ENCODE results near the gene DPYSL5.
"Not testable (repeated sequence)": the region's sequence is repeated elsewhere in the genome, so short reads cannot be mapped to it uniquely, and the experiment has no call there.

Gene DPYSL5

DNA sequence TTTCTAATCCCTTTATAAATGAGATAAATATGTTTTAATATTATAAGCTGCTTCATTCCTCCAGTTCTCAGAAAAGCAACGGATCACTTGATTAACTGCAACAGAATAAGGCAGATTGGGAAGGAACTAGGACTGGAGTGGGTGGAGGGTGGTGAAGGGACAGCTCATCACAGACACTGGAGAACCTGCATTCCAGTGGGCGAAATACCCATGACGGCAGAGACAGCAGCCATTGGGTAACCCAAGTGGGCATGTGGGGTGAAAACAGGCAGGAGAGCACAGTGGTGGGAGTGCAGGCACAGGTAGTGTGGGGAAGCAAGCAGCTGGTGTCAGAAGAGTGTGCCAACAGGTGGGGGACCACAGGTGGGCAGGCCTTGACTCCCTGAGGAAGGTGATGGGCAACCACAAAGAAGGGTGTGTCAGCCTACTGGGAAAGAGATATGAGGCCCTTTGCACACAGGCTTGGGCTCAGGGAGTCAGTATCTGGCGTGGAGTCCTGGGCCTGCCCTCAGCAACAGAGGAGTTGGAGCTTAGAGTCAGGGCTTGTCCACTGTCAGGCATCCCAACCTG is 27.2 kb downstream of the DPYSL5 start:
- DNase-seq (ENCODE audit: low read depth in 3 of 3) = no peak

DNA sequence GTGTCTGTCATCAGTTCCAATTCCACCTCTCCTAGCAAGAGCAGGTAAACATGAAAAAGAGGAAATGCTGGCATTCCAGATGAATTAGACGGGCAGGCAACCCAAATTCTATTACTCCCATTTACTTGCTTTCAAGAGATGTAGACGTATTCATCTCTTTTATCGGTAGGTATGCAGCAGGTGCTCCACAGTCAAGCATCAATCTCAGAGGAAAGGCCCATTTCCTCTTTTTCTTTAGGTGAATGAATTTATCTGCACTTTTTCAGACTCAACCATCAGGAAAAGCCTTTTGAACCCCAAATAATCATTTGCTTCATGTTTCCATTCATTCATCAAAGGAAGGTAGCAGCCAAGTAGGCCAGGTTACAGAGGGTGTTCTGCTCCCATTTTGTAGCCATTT is 27.9 kb downstream of the DPYSL5 start:
- DNase-seq (ENCODE audit: low read depth in 3 of 3) = no peak

DNA sequence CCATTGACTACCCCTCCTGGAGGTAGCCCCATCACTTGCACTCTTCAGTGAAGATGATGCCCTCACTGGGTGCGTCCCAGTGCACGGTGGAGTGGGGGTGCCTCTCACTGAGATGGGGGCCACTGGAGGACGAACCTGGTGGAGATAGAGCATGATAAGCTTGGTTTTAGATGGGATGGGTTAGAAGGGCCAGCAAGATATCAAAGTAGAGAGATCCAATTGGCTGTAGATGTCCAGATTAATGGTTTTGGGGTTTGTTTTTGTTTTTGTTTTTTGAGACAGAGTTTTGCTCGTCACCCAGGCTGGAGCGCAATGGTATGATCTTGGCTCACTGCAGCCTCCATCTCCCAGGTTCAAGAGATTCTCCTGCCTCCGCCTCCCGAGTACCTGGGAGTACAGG is 28.3 kb downstream of the DPYSL5 start:
- no peak for DNase-seq (ENCODE audit: low read depth in 3 of 3)

DNA sequence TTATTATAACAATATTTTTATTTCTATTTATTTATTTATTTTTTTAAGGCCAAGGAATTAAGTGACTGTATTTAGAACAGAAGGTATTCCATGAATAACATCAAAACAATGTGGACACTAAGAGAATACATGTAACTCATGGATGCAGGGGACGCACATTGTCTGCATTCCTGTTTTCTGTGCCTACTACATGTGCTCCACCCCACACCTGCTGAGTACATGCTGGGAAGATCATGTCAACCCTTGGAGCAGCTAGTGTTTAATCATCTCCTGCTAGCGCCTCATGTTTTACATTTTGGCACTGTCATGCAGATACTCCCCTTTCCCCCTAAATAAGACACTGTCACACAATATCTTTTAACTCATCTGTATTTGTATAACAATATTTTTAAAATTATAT is 29.3 kb downstream of the DPYSL5 start:
- no peak for DNase-seq (ENCODE audit: low read depth in 3 of 3)

DNA sequence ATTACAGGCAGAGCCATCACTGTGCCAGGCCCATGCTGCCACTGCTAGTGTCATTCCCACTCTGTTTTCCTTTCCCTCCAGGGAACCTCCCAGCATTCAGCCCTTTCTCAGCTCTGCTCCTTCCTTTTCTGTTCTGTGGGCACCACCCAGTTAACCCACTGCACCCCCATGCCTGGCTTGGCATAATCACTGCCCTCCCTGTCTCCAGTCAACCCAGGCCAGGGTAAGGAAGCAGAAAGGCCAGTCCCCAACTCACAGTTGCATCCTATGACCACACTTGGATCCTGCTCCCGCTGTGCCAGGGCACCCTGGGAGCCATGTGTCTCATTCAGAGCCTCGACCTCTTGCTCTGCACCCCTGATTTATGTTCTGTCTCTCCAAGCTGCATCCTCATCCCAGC is 32.2 kb downstream of the DPYSL5 start:
- no peak for DNase-seq (ENCODE audit: low read depth in 3 of 3)

DNA sequence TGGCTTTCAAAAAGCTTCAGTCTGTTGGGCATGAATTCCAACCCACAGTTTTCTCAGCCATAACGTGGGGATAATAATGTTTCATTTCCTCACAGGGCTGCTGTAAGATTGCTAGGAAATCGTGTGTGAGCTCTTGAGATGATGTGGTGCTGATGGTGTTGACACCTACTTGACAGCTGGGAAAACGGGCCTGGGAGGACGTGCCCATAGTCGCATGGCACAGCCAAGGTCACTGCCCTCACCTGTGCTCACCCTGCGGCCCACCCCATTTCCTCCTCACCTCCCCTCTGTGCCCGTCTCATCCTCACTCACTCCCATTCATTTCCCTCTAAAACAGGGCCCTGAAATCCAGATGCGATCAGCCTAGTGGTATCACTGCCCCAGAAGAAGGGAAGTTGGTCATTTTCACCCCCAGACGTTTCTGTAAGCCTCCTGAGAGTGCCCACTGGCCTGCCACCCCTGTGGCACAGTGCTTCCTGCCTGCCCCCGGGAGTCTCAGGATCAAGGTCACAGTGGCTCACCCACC is 33.0 kb downstream of the DPYSL5 start:
- DNase-seq (ENCODE audit: low read depth in 3 of 3) = no peak

DNA sequence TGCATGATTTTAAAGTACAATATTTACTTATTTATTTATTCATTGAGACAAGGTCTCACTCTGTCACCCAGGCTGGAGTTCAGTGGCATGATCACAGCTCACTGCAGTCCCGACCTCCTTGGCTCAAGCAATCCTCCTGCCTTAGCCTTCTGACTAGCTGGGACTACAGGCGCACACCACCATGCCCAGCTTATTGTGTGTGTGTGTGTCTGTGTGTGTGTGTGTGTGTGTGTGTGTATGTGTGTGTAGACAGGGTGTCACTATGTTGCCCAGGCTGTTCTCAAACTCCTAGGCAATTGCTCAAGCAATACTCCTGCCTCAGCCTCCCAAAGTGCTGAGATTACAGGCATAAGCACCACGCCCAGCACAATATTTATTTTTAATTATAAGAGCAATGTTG is 34.3 kb downstream of the DPYSL5 start:
- DNase-seq (ENCODE audit: low read depth in 3 of 3) = not testable (repeated sequence)

DNA sequence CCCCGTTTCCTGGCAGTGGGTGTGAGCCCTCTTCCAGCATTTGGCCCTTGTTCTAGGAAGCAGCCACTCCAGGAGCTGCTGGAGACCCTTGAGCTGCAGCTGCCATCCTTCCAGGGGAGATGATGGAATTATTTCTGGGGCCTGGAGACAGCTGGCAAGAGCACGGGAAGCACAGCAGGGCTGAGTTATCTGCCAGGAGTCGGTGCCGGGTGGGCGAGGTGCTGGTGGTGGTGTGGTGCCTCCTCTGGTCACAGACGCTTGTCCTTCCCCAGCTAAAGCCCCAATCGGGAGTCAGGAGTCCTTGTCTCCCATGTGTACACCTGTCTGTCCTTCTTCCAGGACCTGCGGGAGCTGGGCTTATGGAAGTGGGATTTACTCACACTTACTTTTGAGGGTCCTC is 36.0 kb downstream of the DPYSL5 start:
- no peak for DNase-seq (ENCODE audit: low read depth in 3 of 3)

DNA sequence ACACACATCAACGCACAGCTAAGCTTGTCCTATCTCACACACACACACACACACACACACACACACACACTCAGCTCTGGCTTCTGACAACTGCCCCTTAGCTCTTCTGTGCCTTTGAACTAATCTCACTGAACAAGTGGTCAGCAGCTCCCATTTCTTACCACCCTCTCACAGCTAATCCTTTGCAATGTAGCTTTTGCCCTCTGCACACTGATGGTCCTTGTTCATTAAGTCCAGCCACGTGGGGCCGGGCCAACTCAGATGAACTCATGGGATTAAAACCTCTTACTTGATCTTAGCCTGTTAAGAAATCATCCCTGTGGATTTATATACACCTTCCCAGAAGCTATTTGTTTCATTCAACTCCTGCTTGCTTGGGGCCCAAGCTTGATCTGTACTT is 36.6 kb downstream of the DPYSL5 start:
- no peak for DNase-seq (ENCODE audit: low read depth in 3 of 3)

DNA sequence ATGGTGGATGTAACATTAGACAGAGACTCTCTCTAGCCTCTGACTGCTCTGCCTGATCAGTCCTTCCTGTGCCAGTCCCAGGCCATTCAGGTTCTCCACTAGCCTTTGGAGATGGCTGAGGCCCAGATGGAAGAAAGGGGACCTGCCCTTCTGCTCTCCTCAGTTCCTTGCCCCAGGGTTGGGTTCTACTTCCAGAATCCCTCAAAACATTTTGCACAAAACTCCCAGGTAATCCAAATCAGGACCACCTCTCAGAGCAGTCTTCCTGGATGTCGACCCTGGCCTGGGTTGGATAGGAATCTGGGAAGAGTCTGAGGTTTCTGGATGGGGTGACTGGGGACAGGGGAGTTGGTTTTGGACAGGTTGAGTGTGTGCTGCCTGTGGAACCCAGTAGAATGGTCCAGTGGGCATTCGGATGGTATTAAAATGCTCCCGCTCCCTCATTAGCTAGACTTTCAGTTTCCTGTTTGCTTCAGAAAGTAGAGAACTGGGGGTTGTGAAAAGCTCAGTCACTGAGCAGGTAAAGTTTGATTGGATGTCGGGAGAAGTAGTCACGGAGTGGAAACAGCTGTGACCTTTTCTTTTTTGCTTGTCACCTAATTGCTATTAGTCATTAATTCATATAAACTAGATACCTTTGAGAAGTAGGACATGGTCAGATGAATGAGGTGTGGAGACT is 37.9 kb downstream of the DPYSL5 start:
- no peak for DNase-seq (ENCODE audit: low read depth in 3 of 3)

DNA sequence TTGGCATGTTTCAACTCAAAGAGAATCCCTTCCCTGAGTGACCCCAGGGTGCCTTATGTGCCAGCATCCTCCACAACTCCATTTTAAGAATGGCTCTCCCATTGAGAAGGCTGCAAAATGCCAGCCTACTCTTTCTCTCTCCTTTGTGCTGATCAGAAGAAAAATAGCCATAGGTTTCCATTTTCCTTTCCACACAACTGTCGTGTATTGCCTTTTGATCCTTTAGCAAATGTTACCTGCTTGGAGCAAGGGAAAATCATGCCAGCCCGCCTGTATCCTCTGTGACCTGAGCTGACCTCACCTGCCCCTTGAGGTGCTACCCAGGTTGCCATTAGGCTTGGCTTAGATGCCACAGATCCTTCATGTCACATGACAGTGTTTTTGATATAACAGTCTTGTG is 38.8 kb downstream of the DPYSL5 start:
- DNase-seq (ENCODE audit: low read depth in 3 of 3) = no peak

DNA sequence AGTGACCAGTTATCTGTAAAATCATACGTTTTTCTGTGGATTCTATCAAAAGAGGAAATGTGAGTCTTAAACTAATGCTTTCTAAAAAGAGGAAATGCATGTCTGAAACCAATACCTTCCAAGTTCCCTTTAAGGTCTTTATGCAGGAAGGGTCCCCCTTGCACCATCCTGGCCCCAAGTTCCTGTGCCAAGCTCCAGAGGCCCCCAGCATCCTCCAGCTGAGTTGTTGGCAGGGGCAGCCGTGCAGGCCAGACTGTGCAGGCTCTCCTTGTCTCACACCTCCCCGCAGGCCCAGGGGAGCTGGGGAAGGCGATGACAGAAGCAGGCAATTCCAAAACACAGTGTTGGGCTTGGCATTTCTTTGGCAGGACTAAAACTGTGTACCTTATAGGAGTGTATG is 39.2 kb downstream of the DPYSL5 start:
- no peak for DNase-seq (ENCODE audit: low read depth in 3 of 3)

DNA sequence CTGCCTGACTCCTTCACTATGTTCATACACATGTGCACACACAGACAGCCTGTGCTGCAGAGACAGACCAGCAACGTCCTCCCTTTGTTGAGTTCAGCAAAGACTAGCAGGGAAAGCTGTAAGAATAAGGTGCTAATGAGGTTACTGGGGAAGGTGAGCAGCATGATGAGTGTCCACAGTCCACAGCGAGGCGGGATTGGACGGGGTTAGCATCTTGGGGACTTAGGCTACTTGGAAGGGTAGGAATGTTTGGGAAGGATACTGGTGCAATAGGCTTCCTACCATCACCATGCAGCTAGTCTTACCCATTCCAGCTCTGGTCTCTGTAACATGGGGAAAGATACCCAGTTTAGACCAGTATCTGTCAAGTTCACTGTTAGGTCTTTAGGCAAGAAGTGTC is 41.9 kb downstream of the DPYSL5 start:
- no peak for DNase-seq (ENCODE audit: low read depth in 3 of 3)

DNA sequence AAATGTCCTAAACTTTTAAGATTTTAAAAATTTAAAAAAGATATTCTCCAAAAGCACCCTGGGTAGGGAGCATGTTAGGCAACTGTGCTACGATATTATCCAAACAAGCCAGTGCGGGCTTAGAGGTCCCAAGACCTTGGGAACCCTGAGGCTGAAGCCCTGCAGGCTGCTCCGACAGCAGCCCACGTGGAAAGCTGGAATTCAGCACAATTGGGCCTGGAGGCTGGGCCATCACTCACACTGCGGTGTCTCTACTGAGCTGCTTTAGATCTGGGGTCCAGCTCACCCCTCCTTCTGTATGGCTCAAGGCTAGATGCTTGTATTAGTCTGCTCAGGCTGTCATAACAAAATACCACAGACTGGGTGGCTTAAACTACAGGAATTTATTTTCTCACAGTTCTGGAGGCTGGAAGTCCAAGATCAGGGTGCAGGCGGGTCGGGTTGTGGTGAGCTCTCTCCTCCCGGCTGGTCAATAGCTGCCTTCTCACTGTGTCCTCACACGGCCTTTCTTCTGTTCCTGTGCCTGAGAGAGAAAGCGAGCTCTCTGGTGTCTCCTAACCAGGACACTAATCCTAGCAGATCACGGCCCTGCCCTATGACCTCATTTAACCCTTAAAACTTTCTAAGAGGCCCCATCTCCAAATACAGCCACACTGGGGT is 42.5 kb downstream of the DPYSL5 start:
- DNase-seq (ENCODE audit: low read depth in 3 of 3) = no peak

DNA sequence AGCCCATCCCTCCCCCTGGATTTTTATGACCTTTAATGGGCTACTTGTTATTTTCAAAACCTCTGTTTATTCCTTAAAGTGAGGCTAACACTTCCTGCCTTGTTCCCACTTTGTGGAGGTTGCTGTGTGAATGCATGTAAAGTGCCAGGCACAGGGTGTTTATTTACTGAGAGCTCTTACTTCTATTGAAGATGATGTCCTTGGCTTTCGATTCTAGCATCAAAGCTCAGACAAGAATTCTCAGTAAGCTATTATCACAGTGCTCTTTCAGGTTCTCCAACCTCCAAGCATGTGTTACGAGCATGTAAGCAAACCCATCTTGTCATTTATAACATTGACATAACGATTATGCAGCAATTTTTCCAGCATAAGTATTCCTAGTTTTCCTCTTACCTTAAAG is 44.2 kb downstream of the DPYSL5 start:
- DNase-seq (ENCODE audit: low read depth in 3 of 3) = no peak

DNA sequence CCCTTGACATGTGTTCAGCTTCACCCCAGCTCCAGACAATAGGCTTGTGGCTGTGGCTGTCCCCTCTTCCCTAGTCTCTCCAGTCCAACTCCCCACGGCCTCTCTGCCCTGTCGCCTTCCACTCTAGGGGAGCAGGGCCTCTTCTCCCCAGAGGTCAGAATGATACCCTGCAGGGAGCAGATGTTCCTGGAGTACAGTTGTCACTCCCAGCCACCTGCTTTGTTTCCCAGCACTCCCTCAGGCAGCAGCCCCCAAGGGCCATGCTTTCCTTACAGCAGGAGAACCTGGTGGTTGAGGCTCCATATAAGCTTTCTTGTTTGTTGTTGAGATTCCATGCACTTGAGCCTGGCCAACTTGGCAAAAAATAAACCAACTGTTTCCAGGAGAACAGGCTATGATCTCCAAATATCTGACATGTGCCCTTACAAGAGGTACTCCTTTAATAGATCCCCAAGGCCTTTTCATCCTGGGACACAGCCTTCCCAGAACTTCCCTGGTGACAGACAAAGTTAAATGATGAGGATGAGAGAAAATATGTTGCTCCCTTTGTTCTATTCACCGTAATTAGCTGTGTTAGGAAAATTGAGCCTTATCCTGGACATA is 45.1 kb downstream of the DPYSL5 start:
- no peak for DNase-seq (ENCODE audit: low read depth in 3 of 3)

DNA sequence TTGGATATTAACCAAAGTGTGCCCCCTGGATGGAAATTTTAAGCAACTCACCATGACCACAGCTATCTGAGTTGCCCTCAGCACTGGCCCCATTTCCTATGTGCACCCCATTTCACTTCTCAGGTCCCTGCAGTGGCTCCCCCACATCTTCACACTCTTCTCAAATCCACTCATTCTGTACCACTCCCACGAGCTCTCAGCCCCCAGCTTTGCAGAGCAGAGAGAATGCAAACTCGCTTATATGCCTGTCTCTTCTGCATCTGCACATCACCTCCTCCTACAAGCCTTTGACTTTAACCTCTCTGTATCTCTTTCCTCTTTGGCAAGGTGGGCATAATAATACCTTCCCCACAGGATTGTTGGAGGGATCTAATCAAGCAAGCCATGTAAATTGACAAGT is 46.2 kb downstream of the DPYSL5 start:
- no peak for DNase-seq (ENCODE audit: low read depth in 3 of 3)

DNA sequence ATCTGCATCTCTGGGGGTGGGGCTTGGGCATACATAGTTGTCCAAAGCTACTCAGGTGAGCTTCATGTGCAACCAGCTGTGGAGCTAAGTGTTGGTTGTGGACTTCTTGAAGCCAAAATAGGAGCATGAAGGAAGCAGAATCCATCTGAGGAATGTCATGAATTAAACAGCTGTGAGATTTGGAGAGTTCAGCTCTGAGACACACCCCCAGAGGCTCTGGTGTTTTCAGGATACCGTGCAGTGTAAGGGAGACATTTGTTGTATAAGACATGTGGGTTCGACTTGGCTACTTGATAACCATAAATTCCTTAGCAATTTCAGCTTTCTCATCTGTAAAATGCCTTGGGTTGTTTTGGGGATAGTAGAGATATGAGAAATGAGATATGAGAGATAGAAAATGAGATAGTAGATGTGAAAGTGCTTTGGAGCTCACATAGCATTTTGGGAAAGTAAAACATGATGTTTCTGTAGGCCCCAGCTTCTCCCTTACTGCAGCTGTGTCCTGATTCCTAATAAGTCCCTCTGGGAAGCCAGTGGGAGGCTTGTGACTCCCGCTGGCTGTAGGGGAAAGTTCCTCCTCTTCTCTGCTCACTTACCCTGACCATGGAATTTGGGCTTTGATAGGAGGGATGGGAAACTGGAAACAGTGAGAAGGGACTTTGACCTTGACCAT is 50.0 kb downstream of the DPYSL5 start:
- DNase-seq (ENCODE audit: low read depth in 3 of 3) = no peak

DNA sequence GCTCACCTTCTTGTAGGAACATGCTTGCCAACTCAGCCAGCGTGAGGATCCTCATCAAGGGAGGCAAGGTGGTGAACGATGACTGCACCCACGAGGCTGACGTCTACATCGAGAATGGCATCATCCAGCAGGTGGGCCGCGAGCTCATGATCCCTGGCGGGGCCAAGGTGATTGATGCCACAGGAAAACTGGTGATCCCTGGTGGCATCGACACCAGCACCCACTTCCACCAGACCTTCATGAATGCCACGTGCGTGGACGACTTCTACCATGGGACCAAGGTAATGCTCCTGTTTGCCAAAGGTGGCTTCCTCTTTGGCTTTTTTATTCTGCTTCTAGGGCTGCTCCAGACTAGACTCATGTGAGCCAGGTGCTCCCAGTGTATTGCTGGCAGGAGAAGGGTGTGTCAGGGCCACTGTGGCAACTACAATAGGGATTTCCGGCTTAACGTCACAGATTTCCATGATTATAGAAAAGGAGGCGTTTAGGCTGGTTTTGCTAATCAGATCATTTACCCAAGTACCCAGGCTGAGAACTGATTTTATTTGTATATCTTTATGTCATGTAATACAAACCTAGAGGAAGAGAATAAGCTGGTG is 50.6 kb downstream of the DPYSL5 start:
- DNase-seq (ENCODE audit: low read depth in 3 of 3) = no peak

DNA sequence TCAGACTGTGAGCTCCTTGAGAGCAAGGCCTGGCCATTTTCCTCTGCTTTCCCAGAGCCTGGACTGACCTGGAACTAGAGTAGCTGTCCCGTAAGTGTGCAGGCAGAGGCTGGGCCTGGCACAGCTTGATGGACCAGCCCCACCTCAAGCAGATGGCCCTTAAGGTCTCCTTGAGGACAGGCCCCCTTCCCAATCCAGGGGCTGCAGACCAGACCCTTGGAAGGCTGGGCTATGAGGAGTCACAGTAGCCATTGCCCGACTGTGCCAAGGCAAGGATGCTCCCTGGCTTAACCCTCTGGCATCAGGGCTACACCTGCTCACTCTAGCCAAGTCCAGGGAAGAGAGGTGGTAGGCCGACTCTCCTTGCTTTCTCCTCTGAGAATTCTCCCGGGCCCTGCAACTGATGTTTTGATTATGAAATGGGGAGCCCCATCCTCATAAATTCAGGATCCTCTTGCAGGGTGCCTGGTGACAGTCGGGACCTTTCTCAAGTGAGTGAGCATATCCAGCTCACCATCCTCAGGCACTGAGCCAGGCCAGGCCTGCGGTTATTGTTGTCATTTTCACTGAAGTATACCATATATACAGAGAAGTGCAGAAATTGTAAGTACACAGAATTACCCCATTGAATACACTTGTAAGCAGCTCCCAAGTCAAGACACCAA is 51.7 kb downstream of the DPYSL5 start:
- DNase-seq (ENCODE audit: low read depth in 3 of 3) = no peak

DNA sequence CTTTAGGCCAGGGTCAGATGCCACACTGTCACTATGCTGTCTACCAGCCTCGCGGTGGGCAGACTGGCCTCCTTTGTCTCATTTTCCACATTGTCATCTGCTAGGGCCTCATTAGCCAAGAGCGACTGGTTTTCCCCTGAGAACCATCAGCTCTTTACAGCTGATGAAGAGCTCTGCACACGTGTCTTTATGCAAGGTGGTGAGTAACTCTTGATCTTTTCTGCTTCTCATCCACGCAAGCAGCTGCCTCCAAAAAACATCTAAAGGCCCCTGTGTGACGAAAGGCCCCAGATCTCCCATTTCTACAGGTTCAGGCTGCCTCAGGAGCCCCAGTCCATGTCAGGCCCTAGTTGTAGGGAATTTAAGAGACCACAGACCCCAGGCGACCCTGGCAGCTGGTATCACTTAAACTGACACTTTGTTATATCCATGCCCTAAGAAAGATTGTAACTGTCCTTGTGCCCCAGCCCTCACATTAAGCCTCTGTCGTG is 52.9 kb downstream of the DPYSL5 start:
- DNase-seq (ENCODE audit: low read depth in 3 of 3) = no peak
